ENCODE data around the gene SANBR. TPM values are rescaled to one million over a fixed set of nuclear protein-coding genes. Genes with fewer than 3 reads are reported as not detected.
A peak's percentile ranks its signal among the peaks of the same experiment; 100 is the strongest.
"Not testable (repeated sequence)": the region's sequence is repeated elsewhere in the genome, so short reads cannot be mapped to it uniquely, and the experiment has no call there.

The SANBR gene
- 1 to 10 TPM in 4 of 6 donors, under 1 TPM in 1, not detected in 1; 0.66 to 4.4 (median 1.3) TPM for polyA plus RNA-seq (ENCODE audit: low read depth in 6 of 6)

- Mint-ChIP-seq H3K4me1 (peaks cover 4 to 14% (median 6%) of the 10 kb centered on the region in 3 donors), H3K4me3 (peak within 1 kb of the TSS; percentile 91 to 98 (median 96)), H3K36me3 (no peaks in the 10 kb centered on the region), H3K27ac (peak within 1 kb of the TSS in 3 of 6 donors; percentile 91 to 97 (median 93)), H3K27me3 (no peaks in the 10 kb centered on the region), H3K9me3 (no peaks in the 10 kb centered on the region)
- peak; percentile 87 for DNase-seq
- ATAC-seq (ENCODE audit: low read depth in 2 of 2), result peak; percentile 96 to 97
These were observed at the start of gene SANBR for GRCh38 chr2:61065714-61066709. SANBR (plus strand) TSS chr2:61065871; CDS start chr2:61070351, 4,480 bp downstream.

GRCh38 chr2:61015976-61016375 is 49.7 kb upstream of the SANBR start:
- H3K4me1 Mint-ChIP-seq, result peaks cover 8 to 32% (median 24%) of the 10 kb centered on the region in 3 donors
- ATAC-seq (ENCODE audit: low read depth in 2 of 2), result no peak
- H3K36me3 Mint-ChIP-seq, result peaks cover 0 to 7% of the 10 kb centered on the region in 2 donors
- H3K27ac Mint-ChIP-seq, result peak overlapping the region in 2 of 6 donors; percentile 18 to 94
- no peaks in the 10 kb centered on the region for H3K9me3 Mint-ChIP-seq
- H3K4me3 Mint-ChIP-seq, result peak overlapping the region; percentile 94 to 100 (median 99)
- DNase-seq, result no peak
- no peaks in the 10 kb centered on the region for H3K27me3 Mint-ChIP-seq

DNA sequence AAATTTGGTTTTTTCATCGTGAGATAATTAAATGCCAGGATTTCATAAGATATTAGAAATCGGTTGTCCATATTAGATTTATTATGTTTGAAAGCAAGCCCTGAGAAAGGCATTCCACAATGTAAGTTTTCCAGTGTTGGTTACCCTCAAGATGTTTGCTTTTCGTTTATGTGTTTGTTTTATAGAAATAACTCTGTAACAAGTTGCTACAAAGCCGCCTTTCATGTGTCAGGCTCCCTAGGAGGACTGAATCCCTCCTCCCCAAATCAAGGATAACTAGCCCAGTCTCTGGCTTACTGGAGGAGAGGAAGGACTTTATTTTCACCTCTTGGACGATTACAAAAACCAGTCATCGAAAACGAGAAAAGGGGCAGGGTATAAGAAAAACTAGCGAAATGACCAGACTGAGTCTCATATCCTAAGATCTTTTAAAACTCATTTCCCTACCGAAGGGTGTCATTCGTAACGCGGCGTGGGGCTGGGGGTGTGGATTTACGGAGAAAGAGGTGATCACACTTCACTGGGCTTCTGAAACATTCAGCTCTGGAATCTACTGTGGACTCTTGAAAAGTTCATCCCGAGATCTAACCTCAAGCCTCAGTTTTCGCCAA is 49.2 kb upstream of the SANBR start:
- Mint-ChIP-seq H3K4me3 (peak overlapping the region; percentile 94 to 100 (median 99)), H3K27me3 (no peaks in the 10 kb centered on the region), H3K4me1 (peaks cover 8 to 34% (median 27%) of the 10 kb centered on the region in 3 donors), H3K36me3 (peaks cover 0 to 7% of the 10 kb centered on the region in 2 donors), H3K9me3 (no peaks in the 10 kb centered on the region), H3K27ac (peak overlapping the region; percentile 32 to 98 (median 96))
- ATAC-seq (ENCODE audit: low read depth in 2 of 2), result no peak
- no peak for DNase-seq

- peak overlapping the region; percentile 94 to 100 (median 99) for H3K4me3 Mint-ChIP-seq
- H3K36me3 Mint-ChIP-seq, result peaks cover 0 to 7% of the 10 kb centered on the region in 2 donors
- peaks cover 8 to 38% (median 27%) of the 10 kb centered on the region in 3 donors for H3K4me1 Mint-ChIP-seq
- DNase-seq (peak; percentile 66), ATAC-seq (ENCODE audit: low read depth in 2 of 2) (peak; percentile 64)
- peak overlapping the region; percentile 94 to 98 (median 96) for H3K27ac Mint-ChIP-seq
- no peaks in the 10 kb centered on the region for H3K27me3 Mint-ChIP-seq
- no peaks in the 10 kb centered on the region for H3K9me3 Mint-ChIP-seq
These were observed 48.6 kb upstream of the SANBR start for GRCh38 chr2:61017003-61017555.

DNA sequence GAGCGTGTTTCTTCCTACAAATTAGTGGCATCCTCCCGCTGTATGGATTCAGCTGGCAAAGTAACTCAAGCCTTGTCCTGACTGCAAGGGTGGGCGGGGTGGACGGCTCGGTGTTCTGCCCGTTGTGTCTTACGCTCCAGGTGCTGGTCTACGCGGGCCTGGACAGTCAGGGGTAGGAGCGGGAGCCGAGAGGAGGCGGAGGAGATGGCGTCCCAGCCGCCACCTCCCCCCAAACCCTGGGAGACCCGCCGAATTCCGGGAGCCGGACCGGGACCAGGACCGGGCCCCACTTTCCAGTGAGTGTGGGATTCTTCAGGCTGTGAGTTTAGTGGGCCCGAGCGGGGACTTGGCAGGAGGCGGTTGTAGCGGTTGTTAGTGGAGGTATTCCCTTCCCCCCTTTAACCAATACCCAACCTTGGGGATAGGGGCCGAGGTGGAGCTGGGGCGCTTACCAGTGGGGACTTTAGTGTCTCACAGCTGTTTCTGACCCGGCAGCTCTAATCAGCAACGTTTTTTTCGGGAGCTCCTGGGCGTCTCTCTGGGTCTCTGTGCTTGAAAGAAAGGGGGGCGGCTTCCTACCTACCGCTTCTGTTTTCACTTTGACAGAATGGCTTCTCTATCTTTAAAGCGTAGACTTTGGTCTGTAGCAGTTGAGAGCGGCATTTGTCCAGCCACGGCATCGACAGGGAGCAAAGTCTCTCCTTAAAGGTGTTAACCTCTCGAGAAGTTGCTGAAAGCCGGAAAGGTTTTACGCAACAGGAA is 47.9 kb upstream of the SANBR start, which contains the start of the genes PEX13 and PUS10:
TSS of gene PEX13 (plus strand) at position 165 of the 762 bp plus-strand sequence. CDS start at position 205, 40 bp downstream.
TSS of gene PUS10 (minus strand) at position 700 of the 762 bp plus-strand sequence. CDS start 6,365 bp downstream, outside the sequence.
- Mint-ChIP-seq H3K27me3 (no peaks in the 10 kb centered on the region), H3K9me3 (peaks cover 0 to 2% (median 0%) of the 10 kb centered on the region in 7 donors), H3K36me3 (peaks cover 0 to 7% of the 10 kb centered on the region in 2 donors), H3K4me1 (peaks cover 10 to 38% (median 27%) of the 10 kb centered on the region in 3 donors), H3K4me3 (peak within 1 kb of the TSS; percentile 94 to 100 (median 99)), H3K27ac (peak within 1 kb of the TSS; percentile 94 to 98 (median 96))
- peak; percentile 80 to 82 for ATAC-seq (ENCODE audit: low read depth in 2 of 2)
- DNase-seq, result peak; percentile 66

GRCh38 chr2:61018318-61018755 is 47.3 kb upstream of the SANBR start:
- peaks cover 13 to 42% (median 29%) of the 10 kb centered on the region in 3 donors for H3K4me1 Mint-ChIP-seq
- no peak for ATAC-seq (ENCODE audit: low read depth in 2 of 2)

GRCh38 chr2:61018798-61019197 is 46.9 kb upstream of the SANBR start:
- H3K27ac Mint-ChIP-seq, result peak overlapping the region; percentile 69 to 98 (median 95)
- no peaks in the 10 kb centered on the region for H3K27me3 Mint-ChIP-seq
- peaks cover 0 to 13% of the 10 kb centered on the region in 2 donors for H3K36me3 Mint-ChIP-seq
- peak overlapping the region in 7 of 8 donors; percentile 97 to 100 (median 99) for H3K4me3 Mint-ChIP-seq
- H3K9me3 Mint-ChIP-seq, result peaks cover 0 to 2% (median 0%) of the 10 kb centered on the region in 7 donors
- DNase-seq (no peak), ATAC-seq (ENCODE audit: low read depth in 2 of 2) (no peak)
- peaks cover 17 to 44% (median 33%) of the 10 kb centered on the region in 3 donors for H3K4me1 Mint-ChIP-seq

More at GRCh38 chr2:61018318-61018755, 47.3 kb upstream of the SANBR start:
- H3K4me3 Mint-ChIP-seq, result peak overlapping the region; percentile 94 to 100 (median 99)
- no peaks in the 10 kb centered on the region for H3K27me3 Mint-ChIP-seq
- peaks cover 0 to 8% of the 10 kb centered on the region in 2 donors for H3K36me3 Mint-ChIP-seq
- DNase-seq, result no peak
- H3K9me3 Mint-ChIP-seq, result peaks cover 0 to 2% (median 0%) of the 10 kb centered on the region in 7 donors
- H3K27ac Mint-ChIP-seq, result peak overlapping the region; percentile 79 to 98 (median 96)

DNA sequence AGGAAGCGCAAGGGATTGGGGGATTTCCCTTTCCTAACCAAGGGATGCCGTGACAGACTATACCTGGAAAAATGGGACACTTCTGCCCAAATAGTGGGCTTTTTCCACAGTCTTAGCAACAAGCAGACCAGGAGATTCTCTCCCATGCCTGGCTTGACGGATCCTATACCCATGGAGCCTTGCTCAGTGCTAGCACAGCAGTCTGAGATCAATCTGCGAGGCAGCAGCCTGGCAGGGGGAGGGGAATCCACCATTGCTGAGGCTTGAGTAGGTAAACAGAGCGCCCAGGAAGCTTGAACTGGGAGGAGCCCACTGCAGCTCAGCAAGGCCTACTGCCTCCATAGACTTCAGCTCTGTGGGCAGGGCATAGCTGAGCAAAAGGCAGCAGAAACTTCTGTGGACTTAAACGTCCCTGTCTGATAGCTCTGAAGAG is 44.4 kb upstream of the SANBR start:
- DNase-seq (no peak), ATAC-seq (ENCODE audit: low read depth in 2 of 2) (no peak)
- Mint-ChIP-seq H3K4me1 (peaks cover 24 to 46% (median 40%) of the 10 kb centered on the region in 3 donors), H3K4me3 (no peak overlapping the region), H3K36me3 (peaks cover 0 to 20% of the 10 kb centered on the region in 2 donors), H3K27ac (no peak overlapping the region), H3K27me3 (no peaks in the 10 kb centered on the region), H3K9me3 (peaks cover 0 to 2% (median 0%) of the 10 kb centered on the region in 7 donors)

DNA sequence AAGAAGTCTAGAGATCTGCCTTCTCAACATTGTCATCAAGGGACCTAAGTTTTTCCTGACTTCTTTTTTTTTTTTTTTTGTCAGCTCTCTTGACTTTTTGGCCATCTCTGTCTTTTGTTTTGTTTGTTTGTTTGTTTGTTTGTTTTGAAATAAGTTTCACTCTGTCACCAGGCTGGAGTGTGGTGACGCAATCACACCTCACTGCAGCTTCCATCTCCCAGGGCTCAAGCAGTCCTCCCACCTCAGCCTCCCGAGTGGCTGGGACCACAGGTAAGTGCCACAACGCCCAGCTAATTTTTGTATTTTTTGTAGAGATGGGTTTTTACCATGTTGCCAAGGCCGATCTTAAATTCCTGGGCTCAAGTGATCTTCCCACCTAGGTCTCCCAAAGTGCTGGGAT is 42.0 kb upstream of the SANBR start:
- peaks cover 29 to 40% (median 34%) of the 10 kb centered on the region in 3 donors for H3K4me1 Mint-ChIP-seq
- peak overlapping the region in 1 of 8 donors; percentile 65 for H3K4me3 Mint-ChIP-seq
- H3K27me3 Mint-ChIP-seq, result no peaks in the 10 kb centered on the region
- peaks cover 6 to 23% of the 10 kb centered on the region in 2 donors for H3K36me3 Mint-ChIP-seq
- H3K9me3 Mint-ChIP-seq, result peaks cover 0 to 2% (median 0%) of the 10 kb centered on the region in 7 donors
- ATAC-seq (ENCODE audit: low read depth in 2 of 2) (no peak), DNase-seq (no peak)
- H3K27ac Mint-ChIP-seq, result peak overlapping the region in 2 of 6 donors; percentile 75 to 84

DNA sequence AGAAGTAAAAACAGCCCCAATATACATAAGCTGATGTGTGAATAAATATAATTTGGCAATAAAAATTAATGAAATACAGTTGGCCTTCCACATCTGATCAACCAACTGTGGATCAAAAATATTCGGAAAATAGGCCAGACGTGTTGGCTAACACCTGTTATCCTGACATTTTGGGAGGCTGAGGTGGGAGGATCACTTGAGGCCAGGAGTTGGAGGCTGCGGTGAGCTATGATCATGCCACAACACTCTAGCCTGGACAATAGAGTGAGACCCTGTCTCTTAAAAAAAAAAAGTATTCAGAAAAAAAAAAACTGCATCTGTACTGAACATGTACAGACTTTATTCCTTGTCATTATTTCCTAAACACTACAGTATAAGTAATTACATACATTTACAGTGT is 36.1 kb upstream of the SANBR start:
- Mint-ChIP-seq H3K4me1 (peaks cover 4 to 18% (median 11%) of the 10 kb centered on the region in 3 donors), H3K4me3 (no peak overlapping the region), H3K27me3 (no peaks in the 10 kb centered on the region), H3K36me3 (peaks cover 25 to 34% of the 10 kb centered on the region in 2 donors), H3K9me3 (no peaks in the 10 kb centered on the region), H3K27ac (no peak overlapping the region)
- ATAC-seq (ENCODE audit: low read depth in 2 of 2) (no peak), DNase-seq (no peak)

DNA sequence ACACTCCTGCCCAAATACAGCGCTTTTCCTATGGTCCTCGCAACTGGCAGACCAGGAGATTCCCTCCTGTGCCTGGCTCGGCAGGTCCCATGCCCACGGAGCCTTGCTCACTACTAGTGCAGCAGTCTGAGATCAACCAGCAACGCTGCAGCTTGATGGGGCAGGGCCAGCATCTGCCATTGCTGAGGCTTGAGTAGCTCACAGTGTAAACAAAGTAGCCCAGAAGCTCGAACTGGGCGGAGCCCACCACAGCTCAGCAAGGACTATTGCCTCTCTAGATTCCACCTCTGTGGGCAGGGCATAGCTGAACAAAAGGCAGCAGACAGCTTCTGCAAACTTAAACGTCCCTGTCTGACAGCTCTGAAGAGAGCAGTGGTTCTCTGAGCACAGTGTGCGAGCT is 31.1 kb upstream of the SANBR start:
- peak overlapping the region in 2 of 6 donors; percentile 27 to 80 for H3K27ac Mint-ChIP-seq
- H3K27me3 Mint-ChIP-seq; ATAC-seq (ENCODE audit: low read depth in 2 of 2); H3K4me3 Mint-ChIP-seq; H3K9me3 Mint-ChIP-seq; DNase-seq: not testable (repeated sequence)
- peaks cover 0 to 17% (median 14%) of the 10 kb centered on the region in 3 donors for H3K4me1 Mint-ChIP-seq
- peaks cover 19 to 24% of the 10 kb centered on the region in 2 donors for H3K36me3 Mint-ChIP-seq

DNA sequence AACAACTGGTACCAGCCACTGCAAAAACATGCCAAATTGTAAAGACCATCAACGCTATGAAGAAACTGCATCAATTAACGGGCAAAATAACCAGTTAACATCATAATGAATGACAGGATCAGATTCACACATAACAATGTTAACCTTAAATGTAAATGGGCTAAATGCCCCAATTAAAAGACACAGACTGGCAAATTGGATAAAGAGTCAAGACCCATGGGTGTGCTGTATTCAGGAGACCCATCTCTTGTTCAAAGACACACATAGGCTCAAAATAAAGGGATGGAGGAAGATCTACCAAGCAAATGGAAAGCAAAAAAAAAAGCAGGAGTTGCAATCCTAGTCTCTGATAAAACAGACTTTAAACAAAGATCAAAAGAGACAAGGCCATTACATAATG is 29.0 kb upstream of the SANBR start:
- H3K27ac Mint-ChIP-seq; H3K27me3 Mint-ChIP-seq; H3K9me3 Mint-ChIP-seq; H3K4me3 Mint-ChIP-seq; DNase-seq; ATAC-seq (ENCODE audit: low read depth in 2 of 2): not testable (repeated sequence)
- H3K4me1 Mint-ChIP-seq, result peaks cover 7 to 27% (median 18%) of the 10 kb centered on the region in 3 donors
- peaks cover 14 to 21% of the 10 kb centered on the region in 2 donors for H3K36me3 Mint-ChIP-seq
